C4-2B (cell line): ENCODE measurements around the gene OR2V2.

Source experiments
- ZFX ChIP-seq: fragments of 450-650 bp; IDR thresholded peaks from 2 replicates; pipeline ENCODE4 v1.6.1; 2017
- TF ChIP-seq, protein P1 (sequence below): fragments of 450-650 bp; conservative IDR thresholded peaks from 2 replicates; pipeline ENCODE4 v1.5.1; 2017; ENCODE audit warnings: mild to moderate bottlenecking

DNA sequence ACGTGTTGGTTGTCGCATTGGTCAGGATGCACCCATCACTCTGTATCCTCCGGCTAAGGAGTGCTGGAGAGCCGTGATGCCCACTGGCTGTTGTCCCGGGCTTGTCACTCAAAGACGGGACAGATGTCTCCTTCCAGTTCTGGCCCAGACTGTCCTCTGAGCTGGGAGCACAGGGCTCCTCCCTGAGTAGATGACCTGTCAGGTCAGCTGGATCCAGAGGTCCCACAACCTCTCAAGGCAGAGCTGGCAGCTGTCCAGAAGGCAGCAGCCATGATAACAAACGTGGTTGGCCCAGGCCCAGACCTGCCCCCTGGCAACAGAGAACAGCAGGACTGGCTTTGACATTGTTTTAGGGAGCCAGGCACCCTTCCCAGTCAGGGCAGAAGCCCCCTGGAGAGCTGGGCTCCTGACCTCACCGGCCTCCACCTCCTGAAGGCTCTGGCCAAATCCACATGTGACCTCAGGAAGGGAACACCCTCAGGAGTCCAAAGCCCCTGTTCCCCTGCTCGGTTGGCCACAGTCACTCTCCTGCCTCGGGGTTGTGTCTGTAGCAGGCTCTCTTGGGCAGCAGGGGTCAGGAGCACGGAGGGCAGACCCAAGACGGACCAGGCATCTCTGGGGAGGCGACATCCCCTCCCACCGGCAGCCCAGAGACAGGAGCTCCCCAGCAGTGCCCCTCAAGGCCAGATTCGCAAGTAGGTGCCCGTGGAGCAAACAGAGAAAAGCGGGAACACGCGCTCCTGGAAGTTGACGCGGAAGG is 47.3 kb downstream of the OR2V2 start:
- TF ChIP-seq, protein P1, sequence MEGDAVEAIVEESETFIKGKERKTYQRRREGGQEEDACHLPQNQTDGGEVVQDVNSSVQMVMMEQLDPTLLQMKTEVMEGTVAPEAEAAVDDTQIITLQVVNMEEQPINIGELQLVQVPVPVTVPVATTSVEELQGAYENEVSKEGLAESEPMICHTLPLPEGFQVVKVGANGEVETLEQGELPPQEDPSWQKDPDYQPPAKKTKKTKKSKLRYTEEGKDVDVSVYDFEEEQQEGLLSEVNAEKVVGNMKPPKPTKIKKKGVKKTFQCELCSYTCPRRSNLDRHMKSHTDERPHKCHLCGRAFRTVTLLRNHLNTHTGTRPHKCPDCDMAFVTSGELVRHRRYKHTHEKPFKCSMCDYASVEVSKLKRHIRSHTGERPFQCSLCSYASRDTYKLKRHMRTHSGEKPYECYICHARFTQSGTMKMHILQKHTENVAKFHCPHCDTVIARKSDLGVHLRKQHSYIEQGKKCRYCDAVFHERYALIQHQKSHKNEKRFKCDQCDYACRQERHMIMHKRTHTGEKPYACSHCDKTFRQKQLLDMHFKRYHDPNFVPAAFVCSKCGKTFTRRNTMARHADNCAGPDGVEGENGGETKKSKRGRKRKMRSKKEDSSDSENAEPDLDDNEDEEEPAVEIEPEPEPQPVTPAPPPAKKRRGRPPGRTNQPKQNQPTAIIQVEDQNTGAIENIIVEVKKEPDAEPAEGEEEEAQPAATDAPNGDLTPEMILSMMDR = no peak
- no peak for TF ChIP-seq ZFX
